Uterus (tissue), 4 donors: Measurements from ENCODE around the gene MMP7. TPM values are rescaled to one million over a fixed set of nuclear protein-coding genes. Genes with fewer than 3 reads are reported as not detected.

Experiments
- DNase-seq, 2 donors: peaks; one replicate each; pipeline ENCODE4 v3.0.0-alpha.2; 2019 to 2020
- H3K27ac ChIP-seq, 2 donors: fragments of 200-600 bp; sonication (generic); 1 replicate in 1 of 2; 2 replicates in 1 of 2; pipeline ENCODE4 v1.5.1; 2016 to 2018
- H3K27me3 ChIP-seq, 2 donors: fragments of 200-600 bp; sonication (generic); one replicate each; pipeline ENCODE4 v1.5.1; 2018 to 2019; ENCODE audit warnings: control low read depth in 1 of 2
- H3K36me3 ChIP-seq, 2 donors: fragments of 200-600 bp; sonication (generic); one replicate each; pipeline ENCODE4 v1.5.1; 2019; ENCODE audit warnings: control low read depth in 1 of 2
- H3K4me1 ChIP-seq, 2 donors: fragments of 200-600 bp; sonication (generic); one replicate each; pipeline ENCODE4 v1.5.1; 2018 to 2019; ENCODE audit warnings: control low read depth in 1 of 2
- H3K4me3 ChIP-seq, 2 donors: fragments of 200-600 bp; sonication (generic); 1 replicate in 1 of 2; 2 replicates in 1 of 2; pipeline ENCODE4 v1.5.1; 2018 to 2019; ENCODE audit warnings: mild to moderate bottlenecking in 1 of 2
- H3K9me3 ChIP-seq, 2 donors: fragments of 200-600 bp; sonication (generic); one replicate each; pipeline ENCODE4 v1.5.1; 2019; ENCODE audit warnings: control low read depth in 1 of 2
- CTCF ChIP-seq, 4 experiments: fragments of 200-600 bp in 2 of 4; fragments of 450-650 bp in 2 of 4; sonication (generic) in 2 of 4; IDR thresholded peaks; one replicate each; pipeline ENCODE4 v1.5.1; 2016 to 2019; ENCODE audit warnings: antibody characterized with exemption in 4 of 4, mild to moderate bottlenecking in 2 of 4, moderate library complexity in 1 of 4
- POLR2A ChIP-seq, 2 donors: fragments of 450-650 bp; IDR thresholded peaks; one replicate each; pipeline ENCODE4 v1.6.1; 2016; ENCODE audit warnings: antibody characterized with exemption in 2 of 2, mild to moderate bottlenecking in 1 of 2, moderate library complexity in 1 of 2
- intact Hi-C: fragments of 100-400 bp; cut with DNase I; formaldehyde crosslinking; loops from one replicate; pipeline ENCODE4 v1.15.1; 2023; ENCODE audit warnings: low total_unique reads
- total RNA-seq, 4 donors: library from RNA; depleted of rRNA in 3 of 4; stranded (reverse); fragments of >200 nt in 3 of 4; gene quantifications; one replicate each; pipeline versions ENCODE4 v1.1.0 to v1.2.4, GENCODE V29; 2014 to 2023
- donor health status: DM: yes; HTN: yes; CAD: no.

Gene MMP7
- total RNA-seq, 4 donors from 2014 or later, result 7.2 to 40.5 (median 14.6) TPM

- Histone ChIP-seq H3K9me3 (no peaks in the 10 kb centered on the region), H3K36me3 (no peaks in the 10 kb centered on the region), H3K27ac (no peak overlapping the region), H3K27me3 (no peaks in the 10 kb centered on the region), H3K4me3 (no peak overlapping the region), H3K4me1 (no peaks in the 10 kb centered on the region)
- no peak for DNase-seq
- TF ChIP-seq POLR2A (IDR thresholded peaks at IDR 0.05) (no peak), CTCF (IDR thresholded peaks at IDR 0.05) (no peak)
- intact Hi-C loops, result no loop called here
Measured at GRCh38 chr11:102522312-102523188, 8.0 kb downstream of the MMP7 start.

GRCh38 chr11:102521121-102521520 lies 9.4 kb downstream of the MMP7 start:
- no peak overlapping the region for H3K27ac ChIP-seq
- TF ChIP-seq CTCF (IDR thresholded peaks at IDR 0.05), result no peak
- TF ChIP-seq POLR2A (IDR thresholded peaks at IDR 0.05), result no peak
- intact Hi-C loops, result no loop called here
- no peak overlapping the region for H3K4me3 ChIP-seq
- H3K4me1 ChIP-seq, result no peaks in the 10 kb centered on the region
- H3K27me3 ChIP-seq, result no peaks in the 10 kb centered on the region
- no peaks in the 10 kb centered on the region for H3K9me3 ChIP-seq
- H3K36me3 ChIP-seq, result no peaks in the 10 kb centered on the region
- no peak for DNase-seq

- no peaks in the 10 kb centered on the region for H3K27me3 ChIP-seq
- no peaks in the 10 kb centered on the region for H3K4me1 ChIP-seq
- no peaks in the 10 kb centered on the region for H3K9me3 ChIP-seq
- no peak for TF ChIP-seq CTCF (IDR thresholded peaks at IDR 0.05)
- no peak for TF ChIP-seq POLR2A (IDR thresholded peaks at IDR 0.05)
- H3K36me3 ChIP-seq, result no peaks in the 10 kb centered on the region
- no peak overlapping the region for H3K27ac ChIP-seq
- DNase-seq, result no peak
- no peak overlapping the region for H3K4me3 ChIP-seq
- intact Hi-C loops, result no loop called here
Measured at GRCh38 chr11:102520514-102520913, 10.0 kb downstream of the MMP7 start.

GRCh38 chr11:102518296-102519094 lies 12.1 kb downstream of the MMP7 start:
- H3K36me3 ChIP-seq, result no peaks in the 10 kb centered on the region
- no peaks in the 10 kb centered on the region for H3K9me3 ChIP-seq
- no peak for TF ChIP-seq POLR2A (IDR thresholded peaks at IDR 0.05)
- no peak overlapping the region for H3K27ac ChIP-seq
- no peak overlapping the region for H3K4me3 ChIP-seq
- H3K4me1 ChIP-seq, result no peaks in the 10 kb centered on the region
- DNase-seq, result no peak
- no peaks in the 10 kb centered on the region for H3K27me3 ChIP-seq
- intact Hi-C loops, result no loop called here

- no peak overlapping the region for H3K27ac ChIP-seq
- no peaks in the 10 kb centered on the region for H3K27me3 ChIP-seq
- H3K4me3 ChIP-seq, result no peak overlapping the region
- no peaks in the 10 kb centered on the region for H3K4me1 ChIP-seq
- DNase-seq, result no peak
- no peaks in the 10 kb centered on the region for H3K36me3 ChIP-seq
- H3K9me3 ChIP-seq, result no peaks in the 10 kb centered on the region
- intact Hi-C loops, result no loop called here
- TF ChIP-seq POLR2A (IDR thresholded peaks at IDR 0.05) (no peak), CTCF (IDR thresholded peaks at IDR 0.05) (no peak)
Measured at GRCh38 chr11:102517670-102518069, 12.9 kb downstream of the MMP7 start.
